Panc1 (cell line): Measurements from ENCODE around the gene ESCO1. TPM values are rescaled to one million over a fixed set of nuclear protein-coding genes. Genes with fewer than 3 reads are reported as not detected.

ENCODE experiments used
- ATAC-seq: fragments of 200-7000 bp; cut with Tn5 transposase; 2 replicates; pipeline ENCODE4 v1.9.1; 2020; ENCODE audit warnings: mild to moderate bottlenecking, moderate library complexity
- BruUV-seq: library from RNA; stranded (reverse); fragments of 400-500 nt; replicated peaks from 2 replicates; lab custom pipeline; 2021; lab: Mats Ljungman, UMichigan
- CTCF ChIA-PET: fragments of 300-600 bp; sonication (Branson Sonifier 250); formaldehyde crosslinking; loops from one replicate; lab custom pipeline; 2022; ENCODE audit warnings: antibody characterized with exemption; lab: Charles Lee
- POLR2A ChIA-PET: fragments of 300-600 bp; sonication (Branson Sonifier 250); formaldehyde crosslinking; loops from one replicate; lab custom pipeline; 2022; ENCODE audit warnings: antibody characterized with exemption; lab: Charles Lee
- DNase-seq: peaks from one replicate; pipeline ENCODE4 v3.0.0-alpha.2; 2010; ENCODE audit warnings: low read depth, low spot score
- H3K27ac ChIP-seq: 2 replicates; pipeline ENCODE4 v1.5.1; 2011; ENCODE audit warnings: mild to moderate bottlenecking, low read length, inconsistent platforms
- H3K27me3 ChIP-seq: fragments of 200-500 bp; sonication (Bioruptor generic); 2 replicates; pipeline ENCODE4 v1.6.0; 2014; ENCODE audit warnings: low read length, inconsistent platforms; ENCODE audit not compliant: control insufficient read depth, insufficient read depth
- H3K36me3 ChIP-seq: fragments of 200-500 bp; sonication (Bioruptor generic); 2 replicates; pipeline ENCODE4 v1.5.1; 2014; ENCODE audit warnings: inconsistent platforms, mild to moderate bottlenecking, low read length, moderate library complexity; ENCODE audit not compliant: control insufficient read depth, insufficient read depth
- H3K4me1 ChIP-seq: 2 replicates; pipeline ENCODE4 v1.5.1; 2011; ENCODE audit warnings: inconsistent platforms, mild to moderate bottlenecking, low read length, moderate library complexity; ENCODE audit not compliant: control insufficient read depth, insufficient read depth
- H3K4me3 ChIP-seq, 2 experiments: 2 replicates each; pipeline ENCODE4 v1.5.1; 2011 to 2012; ENCODE audit warnings: low read depth in 2 of 2, low read length in 2 of 2, mild to moderate bottlenecking in 2 of 2, inconsistent platforms in 1 of 2, moderate library complexity in 1 of 2
- H3K9me3 ChIP-seq: fragments of 200-500 bp; sonication (Bioruptor generic); 2 replicates; pipeline ENCODE4 v1.5.1; 2014; ENCODE audit warnings: low read depth, mild to moderate bottlenecking, inconsistent platforms, low read length, moderate library complexity; ENCODE audit not compliant: control insufficient read depth, insufficient read depth
- CTCF ChIP-seq: fragments of 450-650 bp; IDR thresholded peaks from 2 replicates; pipeline ENCODE4 v1.5.1; 2017; ENCODE audit warnings: mild to moderate bottlenecking
- POLR2AphosphoS5 ChIP-seq: IDR thresholded peaks from 2 replicates; pipeline ENCODE4 v1.6.1; 2012; ENCODE audit warnings: mild to moderate bottlenecking, low read depth, low read length, moderate library complexity
- REST ChIP-seq, 2 experiments: IDR thresholded peaks; 2 replicates each; pipeline ENCODE4 v1.6.1; 2011 to 2012; ENCODE audit warnings: low read depth in 2 of 2, control low read depth in 1 of 2, low read length in 1 of 2, mild to moderate bottlenecking in 1 of 2, moderate library complexity in 1 of 2; ENCODE audit not compliant: insufficient read depth in 1 of 2
- SIN3A ChIP-seq: IDR thresholded peaks from 2 replicates; pipeline ENCODE4 v1.6.1; 2012; ENCODE audit warnings: low read depth, mild to moderate bottlenecking, low read length, moderate library complexity, borderline replicate concordance; ENCODE audit not compliant: insufficient read depth
- TCF7L2 ChIP-seq: IDR thresholded peaks from 2 replicates; pipeline ENCODE4 v1.6.1; 2011; ENCODE audit warnings: mild to moderate bottlenecking, low read depth, low read length, inconsistent platforms
- in situ Hi-C: cut with HindIII; loops from 2 replicates; pipeline ENCODE4 v1.10.0; 2016; ENCODE audit warnings: low sequenced_read_pairs, low pct_unique_long_range_greater_than_20kb
- intact Hi-C: fragments of 100-400 bp; cut with micrococcal nuclease; formaldehyde crosslinking; loops from one replicate; pipeline ENCODE4 v1.10.0; 2022; ENCODE audit not compliant: unreplicated experiment
- total RNA-seq: library from RNA; stranded (reverse); gene quantifications from one replicate; pipeline ENCODE4 v1.2.1, GENCODE V29; 2021; ENCODE audit not compliant: unreplicated experiment

Gene ESCO1
- total RNA-seq, 1 experiment from 2014 or later, result 15.4 TPM

- ATAC-seq (no peak), DNase-seq (no peak)
- POLR2A ChIA-PET, result no interaction called here
- CTCF ChIA-PET, result no interaction called here
- Histone ChIP-seq H3K27me3 (no peaks in the 10 kb centered on the region), H3K27ac (no peak overlapping the region), H3K36me3 (no peaks in the 10 kb centered on the region), H3K4me1 (no peaks in the 10 kb centered on the region), H3K9me3 (no peaks in the 10 kb centered on the region), H3K4me3 (no peak overlapping the region)
- intact Hi-C loops, result no loop called here
- BruUV-seq, result no TSS peak
- in situ Hi-C loops, result no loop called here
- TF ChIP-seq TCF7L2 (no peak), REST (IDR thresholded peaks at IDR 0.05; ENCODE audit: insufficient read depth in 1 of 2, low read depth in 2 of 2, low read length in 1 of 2) (no peak), SIN3A (no peak), POLR2AphosphoS5 (no peak), CTCF (no peak)
Observed at GRCh38 chr18:21502661-21503060, 97.8 kb downstream of the ESCO1 start.

GRCh38 chr18:21499997-21500396, 100.5 kb downstream of the ESCO1 start:
- H3K9me3 ChIP-seq, result no peaks in the 10 kb centered on the region
- no peaks in the 10 kb centered on the region for H3K4me1 ChIP-seq
- in situ Hi-C loops, result no loop called here
- no peak overlapping the region for H3K27ac ChIP-seq
- no peaks in the 10 kb centered on the region for H3K27me3 ChIP-seq
- H3K36me3 ChIP-seq, result no peaks in the 10 kb centered on the region
- no peak for ATAC-seq
- TF ChIP-seq REST (IDR thresholded peaks at IDR 0.05; ENCODE audit: insufficient read depth in 1 of 2, low read depth in 2 of 2, low read length in 1 of 2) (no peak), SIN3A (no peak), POLR2AphosphoS5 (no peak), TCF7L2 (no peak), CTCF (no peak)
- CTCF ChIA-PET, result no interaction called here
- no TSS peak for BruUV-seq
- intact Hi-C loops, result no loop called here
- no peak for DNase-seq
- no peak overlapping the region for H3K4me3 ChIP-seq
- POLR2A ChIA-PET, result no interaction called here
